Activated CD4-positive, alpha-beta T cell treated with anti-CD3 and anti-CD28 coated beads, Interleukin-2, amount 50 U/mL, for 4 hours (primary cell): ENCODE results near the gene SH3BP4.

Experiments
- DNase-seq, 2 experiments: peaks; one replicate each; pipeline ENCODE4 v3.0.0-alpha.2; 2020

SH3BP4 gene

GRCh38 chr2:235021752-235022151, 69.9 kb downstream of the SH3BP4 start:
- no peak for DNase-seq

GRCh38 chr2:235024191-235024860, 72.5 kb downstream of the SH3BP4 start:
- DNase-seq = no peak

GRCh38 chr2:235024931-235025773, 73.3 kb downstream of the SH3BP4 start:
- DNase-seq = no peak

- DNase-seq = no peak
These were observed 74.2 kb downstream of the SH3BP4 start for GRCh38 chr2:235025800-235026536.

- DNase-seq = no peak
These were observed 75.1 kb downstream of the SH3BP4 start for GRCh38 chr2:235026649-235027557.

- DNase-seq = no peak
These were observed 75.9 kb downstream of the SH3BP4 start for GRCh38 chr2:235027558-235028214.

GRCh38 chr2:235028646-235029045, 76.8 kb downstream of the SH3BP4 start:
- no peak for DNase-seq

- DNase-seq = no peak
These were observed 77.2 kb downstream of the SH3BP4 start for GRCh38 chr2:235029054-235029453.

- no peak for DNase-seq
These were observed 78.3 kb downstream of the SH3BP4 start for GRCh38 chr2:235030126-235030525.

GRCh38 chr2:235030936-235031335, 79.1 kb downstream of the SH3BP4 start:
- DNase-seq = no peak

- DNase-seq = no peak
These were observed 80.0 kb downstream of the SH3BP4 start for GRCh38 chr2:235031686-235032373.

GRCh38 chr2:235032466-235032865, 80.6 kb downstream of the SH3BP4 start:
- no peak for DNase-seq

GRCh38 chr2:235032949-235033348, 81.1 kb downstream of the SH3BP4 start:
- DNase-seq = no peak

GRCh38 chr2:235034265-235035118, 82.7 kb downstream of the SH3BP4 start:
- DNase-seq = no peak

- DNase-seq = no peak
These were observed 85.9 kb downstream of the SH3BP4 start for GRCh38 chr2:235037604-235038166.

- no peak for DNase-seq
These were observed 89.6 kb downstream of the SH3BP4 start for GRCh38 chr2:235041221-235041917.

GRCh38 chr2:235041918-235042575, 90.2 kb downstream of the SH3BP4 start:
- DNase-seq = no peak
